HuH-7.5 (cell line): Measurements from ENCODE around the gene SIL1.
"Not testable (repeated sequence)": the region's sequence is repeated elsewhere in the genome, so short reads cannot be mapped to it uniquely, and the experiment has no call there.

Experiments used
- DNase-seq: peaks from one replicate; pipeline ENCODE4 v3.0.0; 2011; ENCODE audit warnings: low spot score

SIL1 gene

DNA sequence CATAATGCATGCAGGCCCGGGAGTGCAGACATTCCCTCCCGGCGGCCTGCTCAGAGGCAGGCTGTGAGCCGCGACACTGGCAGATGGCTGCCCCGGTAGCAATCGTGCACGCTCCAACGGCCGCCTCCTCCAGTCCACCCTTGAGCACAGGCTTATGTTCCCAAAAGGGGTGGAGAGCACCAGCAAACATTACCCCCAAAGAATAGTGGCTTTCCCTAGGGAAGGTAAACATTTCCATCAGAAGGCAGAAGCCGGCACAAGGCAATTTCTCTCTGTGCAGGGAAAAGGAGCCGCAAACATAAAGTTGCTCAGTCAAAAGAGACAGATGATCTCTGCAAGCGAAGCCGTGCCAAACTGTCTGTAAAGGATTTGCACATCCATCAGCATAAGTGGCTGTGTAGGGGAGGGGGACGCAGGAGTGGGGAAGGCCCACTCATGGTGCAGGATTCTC is 92.5 kb downstream of the SIL1 start:
- no peak for DNase-seq

DNA sequence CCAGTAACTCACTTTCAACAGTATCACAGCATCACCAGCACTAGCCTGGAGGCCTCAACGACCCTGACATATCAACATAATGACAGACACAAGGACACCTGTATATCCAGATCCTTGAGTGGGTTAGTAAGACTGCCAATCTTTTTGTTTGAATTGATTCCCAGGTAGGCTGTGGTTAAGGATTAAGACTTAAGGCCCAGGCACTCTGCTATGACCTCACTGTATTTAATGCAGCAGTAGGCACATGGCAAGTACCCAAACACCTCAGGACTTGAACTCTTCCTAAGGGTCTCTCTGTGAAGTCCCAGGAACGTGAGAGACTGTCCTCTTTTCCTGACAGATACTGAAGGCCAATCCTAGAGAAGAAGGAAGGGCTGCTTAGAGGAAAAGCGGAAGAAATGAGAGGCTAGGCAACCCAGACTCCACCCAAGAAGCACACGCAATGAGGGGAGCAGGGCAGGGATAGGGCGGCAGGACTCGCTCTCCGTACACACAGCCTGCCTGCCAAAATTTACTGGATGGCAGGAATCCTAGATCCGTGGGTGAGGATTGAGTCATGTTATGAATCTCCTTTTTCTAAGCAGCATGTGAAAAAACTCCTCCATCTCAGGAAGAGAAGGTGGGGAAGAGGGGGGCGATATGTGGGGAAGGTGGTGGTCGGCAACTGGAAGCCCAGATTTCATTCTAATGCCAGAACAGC is 93.4 kb downstream of the SIL1 start:
- no peak for DNase-seq

DNA sequence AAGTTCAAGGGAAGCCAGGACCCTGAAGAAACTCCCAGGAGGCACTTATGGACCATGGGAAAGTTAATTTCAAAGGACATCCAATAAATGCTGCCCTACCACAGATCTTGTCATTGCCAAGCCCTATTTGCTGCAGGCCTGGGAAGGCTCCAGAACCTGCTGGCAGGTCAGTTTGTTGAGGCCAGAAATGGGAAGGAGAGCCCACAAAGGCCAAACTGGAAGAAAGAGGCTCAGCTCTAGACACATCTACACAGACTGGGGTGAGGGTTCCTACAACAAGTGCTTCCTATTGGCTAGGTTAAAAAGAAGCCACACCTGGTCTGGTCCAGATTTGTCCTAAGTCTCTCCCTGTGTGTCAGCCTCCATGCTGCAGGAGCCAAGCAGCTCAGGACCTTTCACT is 94.4 kb downstream of the SIL1 start:
- DNase-seq = no peak

DNA sequence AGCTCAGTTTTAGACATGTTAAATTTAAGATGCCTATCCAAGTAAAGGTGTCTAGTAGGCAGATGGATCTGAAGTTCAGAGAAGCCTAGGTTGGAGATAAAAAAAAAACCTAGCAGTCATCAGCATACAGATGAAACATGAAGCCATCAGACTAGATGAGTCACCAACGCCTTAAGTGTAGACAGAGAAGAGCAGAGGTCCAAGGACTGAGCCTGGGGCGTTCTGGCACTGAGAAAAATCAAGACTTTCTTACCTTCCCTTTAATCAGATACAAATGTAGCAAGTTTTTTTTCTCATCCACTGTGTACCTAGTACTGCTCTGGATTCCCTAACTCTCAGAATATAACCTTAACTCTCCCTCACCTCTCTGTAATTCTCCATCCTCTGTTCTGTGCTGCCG is 97.3 kb downstream of the SIL1 start:
- DNase-seq = no peak

DNA sequence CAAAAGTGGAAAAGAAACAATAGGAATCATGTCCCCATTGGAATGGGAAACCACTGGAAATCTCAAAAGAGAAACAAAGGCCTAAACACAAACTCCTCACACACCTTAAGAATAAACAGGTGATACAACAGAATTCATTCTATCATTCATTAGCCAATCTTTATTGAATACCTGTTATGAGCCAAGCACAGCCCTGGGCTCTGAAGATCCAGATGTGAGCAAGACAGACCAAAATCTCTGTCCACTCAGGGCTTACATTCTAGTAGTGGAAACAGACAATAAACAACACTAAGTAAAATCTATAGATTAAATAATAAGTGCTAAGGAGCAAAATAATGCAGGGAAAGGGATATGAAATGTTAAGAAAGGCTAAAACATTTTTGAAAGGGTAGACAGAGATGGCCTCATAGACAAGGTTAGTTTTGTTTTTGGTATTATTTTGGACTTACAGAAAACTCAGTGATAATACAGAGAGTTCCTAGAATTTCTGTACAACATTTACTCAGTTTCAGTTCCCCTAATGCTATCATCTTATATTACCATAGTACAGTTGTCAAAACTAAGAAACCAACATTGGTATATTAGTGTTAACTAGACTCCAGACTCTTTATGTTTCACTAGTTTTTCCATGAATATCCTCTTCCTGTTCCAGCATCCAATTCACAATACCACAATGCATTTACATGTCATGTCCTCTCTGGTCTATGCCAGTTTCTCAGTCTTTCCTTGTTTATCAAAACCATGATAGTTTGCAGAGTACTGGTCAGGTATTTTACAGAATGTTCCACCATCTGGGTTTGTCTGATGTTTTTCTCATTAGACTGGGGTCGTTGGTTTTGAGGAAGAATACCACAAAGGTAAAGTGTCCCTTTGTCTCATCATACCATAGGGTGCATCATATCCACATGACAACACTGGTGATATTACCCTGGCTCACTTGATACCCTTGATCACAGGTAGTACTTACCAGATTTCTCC is 103.7 kb downstream of the SIL1 start:
- DNase-seq = no peak

DNA sequence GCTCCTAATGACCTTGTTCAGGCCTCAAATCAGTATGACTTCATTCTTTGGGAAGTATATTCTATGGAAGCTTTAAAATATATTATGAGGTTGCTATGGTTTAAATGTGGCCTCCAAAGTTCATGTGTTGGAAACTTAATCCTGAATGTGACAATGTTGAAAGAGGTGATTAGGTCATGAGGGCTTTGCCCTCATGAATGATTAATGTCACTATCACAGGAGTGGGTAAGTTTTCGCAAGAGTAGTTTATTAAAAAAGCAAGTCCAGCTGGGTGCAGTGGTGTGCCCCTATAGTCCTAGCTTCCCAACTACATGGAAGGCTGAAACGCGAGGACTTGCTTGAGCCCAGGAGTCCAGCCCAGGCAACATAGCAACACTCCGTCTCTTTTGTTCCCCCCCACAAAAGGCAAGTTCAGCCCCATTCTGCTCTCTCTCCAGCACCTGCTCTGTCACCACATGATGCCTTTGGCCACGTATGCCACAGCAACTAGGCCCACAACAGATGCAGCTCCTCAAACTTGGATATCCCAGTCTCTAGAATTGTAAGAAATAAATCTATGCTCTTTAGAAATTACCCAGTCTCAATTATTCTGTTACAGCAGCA is 105.3 kb downstream of the SIL1 start:
- no peak for DNase-seq

DNA sequence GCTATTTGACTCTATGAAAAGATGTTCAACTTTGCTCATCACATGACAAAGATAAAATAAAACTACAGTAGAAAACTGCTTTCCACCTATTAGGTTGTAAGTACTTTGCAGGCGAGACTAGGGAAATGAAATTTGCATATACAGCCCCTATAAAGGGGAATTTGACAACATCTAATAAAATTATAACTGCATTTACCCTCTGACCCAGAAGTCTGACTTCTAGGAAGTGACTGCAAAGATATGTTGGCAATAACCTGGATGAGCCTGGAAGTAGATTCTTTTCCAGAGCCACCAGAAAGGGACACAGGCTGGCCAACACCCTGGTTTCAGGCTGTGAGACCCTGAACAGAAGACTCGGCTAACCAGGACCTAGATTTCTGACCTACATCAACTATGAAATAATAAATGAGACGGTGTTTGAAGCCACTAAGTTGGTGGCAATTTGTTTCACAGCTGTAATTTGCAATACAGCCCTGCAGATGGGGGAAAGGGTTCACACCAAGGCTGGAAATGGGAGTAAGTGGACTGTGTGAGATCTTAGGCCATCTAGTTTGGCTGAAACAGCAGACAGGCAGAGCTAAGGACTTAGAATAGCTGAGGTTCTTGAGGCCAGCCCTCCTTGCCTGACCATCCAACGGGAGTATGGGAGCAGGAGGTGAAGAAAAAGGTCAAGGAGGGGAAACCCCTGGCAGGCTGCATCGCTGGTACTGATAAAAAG is 106.6 kb downstream of the SIL1 start:
- DNase-seq = no peak

DNA sequence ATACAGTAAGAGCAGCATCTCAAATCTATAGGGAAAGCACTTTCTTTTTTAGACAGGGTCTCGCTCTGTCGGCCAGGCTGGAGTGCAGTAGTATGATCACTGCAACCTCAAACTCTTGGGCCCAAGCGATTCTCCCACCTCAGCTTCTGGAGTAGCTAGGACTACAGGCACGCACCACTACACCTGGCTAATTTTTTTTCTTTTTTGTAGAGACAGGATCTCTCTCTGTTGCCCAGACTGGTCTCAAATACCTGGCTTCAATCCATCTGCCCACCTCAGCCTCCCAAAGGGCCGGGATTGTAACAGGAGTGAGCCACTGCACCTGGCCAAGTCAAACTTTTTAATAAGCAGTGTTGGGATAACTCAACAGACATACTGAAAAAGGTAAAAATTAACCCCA is 107.6 kb downstream of the SIL1 start:
- no peak for DNase-seq

DNA sequence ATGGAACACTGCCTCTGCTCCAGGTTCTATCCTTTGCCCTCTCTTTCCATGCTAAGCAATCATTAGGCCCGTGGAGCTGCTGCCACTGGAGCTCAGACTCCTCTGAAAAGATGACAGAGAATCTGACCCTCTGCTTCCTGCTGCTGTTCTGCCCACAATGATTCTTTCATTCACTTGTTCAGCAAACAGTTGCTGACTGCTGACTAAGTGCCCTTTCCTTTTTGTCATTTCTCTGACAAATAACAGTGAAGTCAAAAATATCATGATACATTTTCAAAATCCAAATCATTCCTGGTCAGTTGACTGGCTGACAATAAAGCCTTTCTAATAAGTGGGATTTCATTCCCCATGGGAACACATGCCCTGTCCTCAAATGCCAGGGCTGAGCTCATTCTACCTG is 110.1 kb downstream of the SIL1 start:
- DNase-seq = no peak

DNA sequence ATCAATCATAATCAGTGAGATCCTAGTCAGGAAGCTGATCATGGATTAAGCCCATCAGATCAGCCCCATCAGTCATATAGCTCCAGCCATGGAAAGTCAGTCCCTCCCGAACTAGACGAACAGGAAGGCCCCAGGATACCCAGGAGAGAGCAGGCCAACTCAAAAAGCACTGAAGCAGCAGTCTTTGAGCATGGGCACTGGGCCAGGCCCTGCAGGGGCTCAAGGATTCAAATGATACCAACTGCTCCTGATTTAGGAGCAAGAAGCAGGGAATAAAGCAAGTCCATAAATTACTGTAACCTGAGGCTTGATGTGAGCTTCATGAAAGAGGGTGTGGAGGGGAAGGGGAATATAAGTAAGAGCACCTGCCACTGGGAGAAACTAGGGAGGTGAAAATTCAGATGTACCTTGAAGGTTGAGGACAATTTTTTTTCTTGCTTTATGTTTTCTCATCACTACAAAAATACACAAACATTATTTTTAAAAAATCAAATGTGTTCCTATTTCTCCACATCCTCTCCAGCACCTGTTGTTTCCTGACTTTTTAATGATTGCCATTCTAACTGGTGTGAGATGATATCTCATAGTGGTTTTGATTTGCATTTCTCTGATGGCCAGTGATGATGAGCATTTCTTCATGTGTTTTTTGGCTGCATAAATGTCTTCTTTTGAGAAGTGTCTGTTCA is 115.2 kb downstream of the SIL1 start:
- DNase-seq = no peak

DNA sequence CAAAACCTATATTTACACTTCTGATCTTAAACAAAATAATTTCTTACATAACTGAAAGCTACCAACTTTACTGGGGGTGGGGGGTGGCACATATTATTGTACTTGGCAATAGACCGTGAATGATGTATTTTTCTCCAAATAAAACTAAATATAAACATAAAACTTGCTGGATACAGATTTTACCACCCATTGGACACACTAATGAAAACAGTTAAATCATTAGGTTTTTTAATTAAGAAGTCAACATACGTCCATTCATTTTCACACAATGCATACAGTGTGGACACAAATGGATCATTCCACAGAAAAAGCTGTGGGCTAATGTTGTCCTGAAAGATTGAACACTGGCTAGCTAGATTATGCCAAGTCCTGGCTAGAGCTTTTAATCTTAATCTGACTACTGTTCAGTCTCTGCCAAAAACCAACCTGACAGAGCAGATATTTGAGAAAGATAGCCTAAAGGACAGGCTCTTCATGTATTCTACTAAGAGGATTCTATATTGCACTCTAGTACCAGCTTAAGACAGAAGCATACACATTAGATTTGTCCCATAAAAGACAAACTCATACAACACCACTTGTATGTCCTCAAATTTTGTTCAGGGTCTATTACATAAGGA is 118.1 kb downstream of the SIL1 start:
- DNase-seq = no peak

DNA sequence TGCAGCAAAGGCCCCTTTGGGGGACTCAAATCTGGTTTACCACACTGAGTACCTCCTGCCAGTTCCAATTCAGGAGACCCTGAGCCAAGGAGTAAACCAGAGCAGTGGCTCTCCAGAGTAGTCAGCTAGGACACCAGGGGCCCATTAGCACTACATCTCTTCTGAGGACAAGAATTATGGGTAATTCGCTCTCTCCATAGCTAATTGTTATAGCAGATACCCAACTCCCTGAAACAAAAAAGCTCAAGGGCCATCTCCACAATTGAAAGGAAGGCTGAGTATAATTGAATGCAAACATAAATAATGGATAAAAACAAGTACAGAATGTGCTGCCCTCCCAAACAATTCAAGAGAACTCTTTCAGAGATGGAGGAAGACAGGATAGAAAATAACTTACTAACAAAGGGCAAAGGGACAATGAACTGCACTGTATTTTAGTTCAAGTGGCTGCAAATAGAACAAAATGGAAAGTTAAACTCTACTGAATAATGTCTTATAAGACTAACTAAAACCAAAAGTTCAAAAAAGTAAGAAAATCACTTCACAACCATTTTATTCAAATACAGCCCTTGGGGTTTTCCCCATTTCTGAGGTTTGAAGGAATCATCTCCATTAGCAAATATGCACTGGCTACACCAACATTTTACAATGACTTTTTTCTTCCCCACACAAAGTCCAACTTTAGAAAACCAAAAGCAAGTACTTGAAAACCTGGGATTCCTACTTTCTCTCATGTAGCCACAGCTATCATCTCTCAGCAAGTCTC is 118.8 kb downstream of the SIL1 start:
- DNase-seq = no peak

DNA sequence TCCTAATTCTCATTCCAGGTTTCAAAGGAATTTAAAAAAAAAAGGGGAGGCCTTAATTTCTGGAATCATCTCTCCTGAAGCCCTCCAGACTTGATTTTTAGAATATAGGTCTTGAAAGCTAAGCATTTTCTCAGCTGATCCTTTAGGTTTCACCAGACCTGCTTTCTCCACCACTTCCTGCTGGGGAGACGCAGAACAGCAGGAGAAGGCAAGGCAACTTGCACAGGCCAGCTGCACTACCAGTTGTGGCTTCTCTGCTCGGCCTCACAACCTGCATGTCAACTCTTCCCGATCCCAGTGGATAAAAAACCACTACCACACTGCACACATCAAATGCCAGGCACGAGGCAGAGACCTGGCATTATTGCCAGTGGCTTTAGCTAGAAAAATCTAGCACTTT is 119.8 kb downstream of the SIL1 start:
- DNase-seq = no peak

DNA sequence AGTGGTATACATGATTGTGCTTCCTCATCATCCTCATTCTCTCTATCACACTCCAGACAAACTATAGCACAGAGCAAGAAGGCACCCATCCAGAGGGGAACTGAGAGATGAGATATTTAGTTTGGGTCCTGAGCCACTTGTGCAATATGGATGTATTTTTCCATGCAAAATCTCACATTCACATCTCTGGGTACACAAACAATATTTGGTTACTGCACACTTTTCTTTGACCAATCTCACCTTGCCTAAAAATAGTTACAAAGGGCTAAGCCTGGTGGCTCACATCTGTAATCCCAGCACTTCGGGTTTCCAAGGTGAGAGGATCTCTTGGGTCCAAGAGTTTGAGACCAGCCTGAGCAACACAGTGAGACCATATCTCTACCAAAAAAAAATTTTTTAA is 120.3 kb downstream of the SIL1 start:
- DNase-seq = no peak

DNA sequence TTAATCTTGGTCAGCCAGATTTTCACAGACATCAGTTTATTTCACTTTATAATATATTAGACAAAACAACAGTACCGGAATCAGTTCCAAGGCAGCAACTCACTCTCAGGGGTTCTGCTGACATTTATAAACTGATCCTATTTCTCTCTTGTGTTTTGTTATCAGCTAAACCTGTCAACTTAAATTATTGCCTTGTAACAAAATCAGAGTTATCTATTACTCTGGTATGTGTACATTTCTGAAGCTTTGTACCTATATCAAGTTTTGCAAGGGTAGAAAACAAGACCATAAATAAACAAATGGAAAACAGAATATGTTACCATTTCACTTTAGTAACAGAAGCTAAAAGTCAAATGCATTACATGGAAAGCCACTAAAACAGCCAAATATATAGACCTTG is 122.1 kb downstream of the SIL1 start:
- DNase-seq = no peak

DNA sequence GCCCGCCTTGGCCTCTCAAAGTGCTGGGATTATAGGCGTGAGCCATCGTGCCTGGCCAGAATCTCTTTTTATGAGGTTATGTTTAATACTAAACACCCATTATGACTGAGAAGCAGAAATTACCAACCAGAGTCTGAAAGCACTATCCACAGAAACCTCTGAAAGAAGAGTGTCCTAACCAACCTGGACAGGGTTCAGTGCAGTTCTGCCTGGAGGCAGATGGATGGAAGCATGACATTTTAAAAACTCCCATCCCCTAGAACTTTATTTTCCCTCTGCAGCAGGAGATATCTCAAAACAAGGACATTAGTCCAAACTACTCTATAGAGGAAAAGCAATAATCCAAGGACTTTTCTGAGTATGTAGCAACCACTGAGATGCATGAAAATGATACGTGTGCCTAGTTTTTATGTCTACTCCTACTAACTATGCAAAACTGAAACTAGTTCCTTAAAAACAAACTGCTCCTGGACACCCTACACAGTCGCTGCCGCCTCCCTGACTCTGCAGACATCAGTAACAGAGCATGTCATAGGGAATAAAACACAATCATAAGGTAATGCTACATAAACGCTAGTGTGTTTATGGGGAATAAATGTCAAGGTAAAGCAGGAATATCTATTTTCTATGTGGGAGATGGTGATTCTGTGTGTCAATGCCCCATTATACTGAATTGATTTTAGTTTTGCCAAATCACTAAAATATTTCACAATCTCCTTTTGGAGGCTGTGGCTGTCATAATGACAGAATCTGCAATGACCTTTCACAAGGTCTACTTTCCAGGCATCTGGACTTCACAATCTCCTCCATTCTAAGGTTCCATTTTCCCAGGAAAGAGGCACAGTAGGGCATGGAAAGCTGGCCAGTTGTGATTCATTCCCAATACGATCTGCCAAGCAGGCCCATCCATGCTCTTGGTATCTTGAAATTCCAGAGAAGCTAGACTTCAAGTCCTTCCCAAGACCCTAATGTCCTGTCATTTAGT is 122.8 kb downstream of the SIL1 start:
- no peak for DNase-seq

DNA sequence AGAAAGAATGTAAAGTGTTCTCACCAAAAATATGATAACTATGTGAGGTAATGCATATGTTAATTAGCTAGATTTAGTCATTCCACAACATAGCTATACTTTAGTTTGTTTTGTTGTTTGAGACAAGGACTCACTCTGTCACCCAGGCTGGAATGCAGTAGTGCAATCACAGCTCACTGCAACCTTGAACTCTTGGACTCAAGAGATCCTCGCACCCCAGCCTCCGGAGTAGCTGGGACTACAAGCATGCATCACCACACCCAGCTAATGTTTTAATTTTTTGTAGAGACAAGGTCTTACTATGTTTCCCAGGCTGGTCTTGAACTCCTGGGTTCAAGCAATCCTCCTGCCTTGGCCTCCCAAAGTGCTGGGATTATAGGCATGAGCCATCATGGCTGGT is 124.2 kb downstream of the SIL1 start:
- not testable (repeated sequence) for DNase-seq

DNA sequence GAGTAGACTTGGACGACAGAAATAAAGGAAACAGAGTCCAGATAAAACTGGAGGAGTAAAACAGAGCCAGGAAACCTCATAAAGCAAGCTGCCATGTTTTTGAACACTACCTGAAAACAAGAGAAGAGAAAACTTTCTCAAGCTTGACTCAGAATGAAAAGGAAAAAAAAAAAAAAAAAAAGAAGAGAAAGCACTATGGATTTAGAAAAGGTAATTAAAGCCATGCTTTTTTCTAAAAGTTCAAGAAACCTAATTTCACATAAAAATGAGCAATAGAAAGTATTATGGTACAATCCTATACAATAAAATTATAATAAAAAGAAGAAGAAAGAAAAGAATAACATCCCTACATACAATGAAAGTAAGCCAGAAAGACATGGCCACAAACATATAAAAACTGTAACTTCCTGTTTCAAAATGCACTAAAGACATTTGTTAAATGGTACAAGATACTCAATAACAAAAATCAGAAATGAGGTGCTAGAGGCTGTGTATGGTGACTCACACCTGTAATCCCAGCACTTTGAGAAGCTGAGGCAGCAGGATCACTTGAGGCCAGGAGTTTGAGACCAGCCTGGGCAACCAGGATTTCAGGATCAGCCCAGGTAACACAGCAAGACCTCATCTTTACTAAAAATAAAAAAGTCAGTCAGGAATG is 129.5 kb downstream of the SIL1 start:
- no peak for DNase-seq

DNA sequence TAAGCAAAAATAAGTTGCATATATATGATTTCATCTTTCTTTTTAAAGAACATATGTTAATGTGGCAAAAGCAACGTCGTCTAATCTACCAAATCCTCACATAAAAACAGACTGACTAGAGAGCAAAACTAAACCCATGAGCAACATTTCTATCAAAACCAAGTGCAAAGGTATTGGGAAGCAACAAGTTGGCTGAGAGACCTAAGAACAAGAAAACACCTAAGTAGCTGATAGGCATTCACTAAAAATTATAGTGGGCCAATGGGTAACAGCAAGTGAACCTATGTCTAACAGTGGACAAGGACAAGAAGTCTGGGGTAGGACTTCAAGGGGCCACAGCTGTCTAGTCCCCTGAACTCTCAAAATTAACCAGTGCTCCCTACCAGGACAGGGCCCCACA is 130.1 kb downstream of the SIL1 start:
- no peak for DNase-seq
